HG02852 (cell line): ENCODE results near the gene EYS.
"Not testable (repeated sequence)": the region's sequence is repeated elsewhere in the genome, so short reads cannot be mapped to it uniquely, and the experiment has no call there.

Experiments
- ATAC-seq: cut with Tn5 transposase; IDR thresholded peaks from one replicate; pipeline ENCODE4 v1.9.1; 2021; ENCODE audit warnings: mild to moderate bottlenecking, moderate library complexity; ENCODE audit not compliant: unreplicated experiment

Gene EYS

GRCh38 chr6:63813566-63814120 lies 1893.4 kb downstream of the EYS start:
- no peak for ATAC-seq

GRCh38 chr6:63808576-63808975 lies 1898.5 kb downstream of the EYS start:
- ATAC-seq = no peak

GRCh38 chr6:63807056-63807455 lies 1900.0 kb downstream of the EYS start:
- ATAC-seq = no peak

GRCh38 chr6:63806573-63806913 lies 1900.5 kb downstream of the EYS start:
- ATAC-seq = no peak

- ATAC-seq = no peak
Observed at GRCh38 chr6:63805808-63806572, 1901.0 kb downstream of the EYS start.

GRCh38 chr6:63805345-63805744 lies 1901.7 kb downstream of the EYS start:
- no peak for ATAC-seq

GRCh38 chr6:63804381-63804956 lies 1902.6 kb downstream of the EYS start:
- no peak for ATAC-seq

GRCh38 chr6:63803371-63803770 lies 1903.7 kb downstream of the EYS start:
- ATAC-seq = no peak

GRCh38 chr6:63802606-63803206 lies 1904.3 kb downstream of the EYS start:
- no peak for ATAC-seq

- not testable (repeated sequence) for ATAC-seq
Observed at GRCh38 chr6:63800386-63800785, 1906.6 kb downstream of the EYS start.

GRCh38 chr6:63799813-63800212 lies 1907.2 kb downstream of the EYS start:
- ATAC-seq = no peak

- no peak for ATAC-seq
Observed at GRCh38 chr6:63799313-63799712, 1907.7 kb downstream of the EYS start.

GRCh38 chr6:63798378-63798777 lies 1908.6 kb downstream of the EYS start:
- no peak for ATAC-seq

GRCh38 chr6:63797721-63798120 lies 1909.3 kb downstream of the EYS start:
- no peak for ATAC-seq

GRCh38 chr6:63795826-63796225 lies 1911.2 kb downstream of the EYS start:
- no peak for ATAC-seq

GRCh38 chr6:63795006-63795405 lies 1912.0 kb downstream of the EYS start:
- no peak for ATAC-seq

- ATAC-seq = no peak
Observed at GRCh38 chr6:63793465-63794137, 1913.4 kb downstream of the EYS start.

- no peak for ATAC-seq
Observed at GRCh38 chr6:63792736-63793464, 1914.1 kb downstream of the EYS start.

GRCh38 chr6:63790334-63790733 lies 1916.7 kb downstream of the EYS start:
- peak; percentile 61 for ATAC-seq

GRCh38 chr6:63789699-63790098 lies 1917.3 kb downstream of the EYS start:
- no peak for ATAC-seq

- no peak for ATAC-seq
Observed at GRCh38 chr6:63788569-63788968, 1918.5 kb downstream of the EYS start.
